Activated CD8-positive, alpha-beta memory T cell treated with anti-CD3 and anti-CD28 coated beads, Interleukin-2, amount 50 U/mL, for 24 hours (primary cell): ENCODE results near the gene EGF.

ENCODE experiments used
- DNase-seq: peaks from one replicate; pipeline ENCODE4 v3.0.0-alpha.2; 2020; ENCODE audit errors: extremely low read depth

The EGF gene

GRCh38 chr4:109994415-109994827 lies 81.7 kb downstream of the EGF start:
- DNase-seq, result no peak

GRCh38 chr4:109996526-109996925 lies 83.8 kb downstream of the EGF start:
- DNase-seq, result no peak

GRCh38 chr4:109998867-109999584 lies 86.3 kb downstream of the EGF start:
- no peak for DNase-seq

GRCh38 chr4:109999585-109999912 lies 86.9 kb downstream of the EGF start:
- no peak for DNase-seq

- no peak for DNase-seq
Measured at GRCh38 chr4:110002326-110002725, 89.6 kb downstream of the EGF start.

GRCh38 chr4:110003401-110004187 lies 90.9 kb downstream of the EGF start:
- DNase-seq, result no peak

- no peak for DNase-seq
Measured at GRCh38 chr4:110004556-110004955, 91.9 kb downstream of the EGF start.

GRCh38 chr4:110005461-110006056 lies 92.9 kb downstream of the EGF start:
- no peak for DNase-seq

- no peak for DNase-seq
Measured at GRCh38 chr4:110007217-110007616, 94.5 kb downstream of the EGF start.

- no peak for DNase-seq
Measured at GRCh38 chr4:110008540-110008939, 95.9 kb downstream of the EGF start.

GRCh38 chr4:110009550-110009949 lies 96.9 kb downstream of the EGF start:
- DNase-seq, result no peak

- no peak for DNase-seq
Measured at GRCh38 chr4:110010797-110011196, 98.1 kb downstream of the EGF start.

GRCh38 chr4:110012917-110013316 lies 100.2 kb downstream of the EGF start:
- DNase-seq, result no peak

GRCh38 chr4:110014233-110014632 lies 101.5 kb downstream of the EGF start:
- no peak for DNase-seq

- DNase-seq, result no peak
Measured at GRCh38 chr4:110019153-110019552, 106.5 kb downstream of the EGF start.

- DNase-seq, result no peak
Measured at GRCh38 chr4:110020139-110020538, 107.5 kb downstream of the EGF start.

- DNase-seq, result no peak
Measured at GRCh38 chr4:110020646-110021443, 108.2 kb downstream of the EGF start.

GRCh38 chr4:110022457-110022856 lies 109.8 kb downstream of the EGF start:
- DNase-seq, result no peak

GRCh38 chr4:110025056-110025455 lies 112.4 kb downstream of the EGF start:
- no peak for DNase-seq

GRCh38 chr4:110025718-110026117 lies 113.0 kb downstream of the EGF start:
- DNase-seq, result no peak

GRCh38 chr4:110032603-110033002 lies 119.9 kb downstream of the EGF start:
- no peak for DNase-seq

GRCh38 chr4:110033355-110034025 lies 120.8 kb downstream of the EGF start:
- DNase-seq, result no peak
